NT2/D1 (cell line): ENCODE measurements around the gene NOX1.

ENCODE experiments used
- YY1 ChIP-seq: IDR thresholded peaks from 2 replicates; pipeline ENCODE4 v1.6.1; 2011; ENCODE audit not compliant: insufficient read length, insufficient read depth
- ZNF274 ChIP-seq: IDR thresholded peaks from 2 replicates; pipeline ENCODE4 v1.6.1; 2011; ENCODE audit warnings: mild to moderate bottlenecking, low read depth, low read length

DNA sequence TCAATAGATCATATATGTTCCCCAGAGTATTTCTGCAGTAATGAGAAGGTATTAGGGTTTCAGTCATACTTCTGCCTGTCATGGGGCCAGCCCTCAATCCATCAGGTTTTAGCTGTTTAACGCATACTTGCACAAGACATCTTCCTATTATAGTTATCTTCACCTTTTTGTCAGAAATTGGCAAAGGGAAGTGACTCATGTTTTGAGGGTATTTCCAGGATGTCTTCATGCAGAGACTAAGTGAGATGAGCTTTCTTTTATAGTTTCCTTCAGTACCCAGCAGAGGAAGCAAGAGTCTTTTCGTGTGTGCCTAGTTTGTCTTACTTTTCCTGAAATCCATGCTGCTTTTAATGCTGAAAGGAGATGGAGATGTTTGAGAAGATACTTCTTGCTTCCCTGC lies 44.4 kb downstream of the NOX1 start:
- TF ChIP-seq ZNF274 (no peak), YY1 (no peak)
